AML-193 (cell line): ENCODE data around the gene SPATA46.

Source experiments
- DNase-seq, 2 experiments: peaks; one replicate each; lab custom pipeline; 2025; lab: John Stamatoyannopoulos, UW

SPATA46 gene

DNA sequence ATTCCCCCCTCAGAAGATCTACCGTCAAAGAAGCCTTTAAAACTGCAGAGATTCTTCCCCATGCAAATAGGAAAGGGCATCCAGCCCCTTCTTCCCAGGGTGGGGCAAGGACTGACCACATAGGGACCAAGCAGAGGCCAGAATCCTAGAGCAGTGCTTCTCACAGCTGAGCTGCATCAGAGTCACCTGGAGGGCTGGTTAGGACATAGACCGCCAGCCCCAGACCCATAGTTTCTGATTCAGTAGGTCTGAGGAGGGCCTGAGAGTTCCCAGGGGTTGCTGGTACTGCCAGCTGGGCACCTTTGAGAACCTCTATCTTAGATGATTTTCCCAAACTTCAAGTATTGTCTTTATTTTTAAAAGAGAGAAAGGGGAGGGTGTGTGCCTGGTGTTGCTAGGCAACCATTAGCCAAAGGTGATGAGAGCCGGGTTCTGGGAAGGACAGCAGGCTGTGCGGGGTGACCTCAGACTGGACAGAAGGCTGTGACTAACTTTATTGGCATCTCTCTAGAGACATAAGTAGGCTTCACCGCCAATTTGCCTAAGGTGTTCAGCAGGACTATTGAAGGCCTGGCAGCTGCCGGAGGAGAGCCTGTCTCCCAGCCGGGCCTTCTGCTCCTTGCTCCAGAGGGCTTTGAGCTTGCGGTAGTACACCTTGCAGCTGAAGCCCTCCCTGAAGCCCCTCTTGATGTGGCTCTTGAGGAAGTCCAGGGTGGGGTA lies 3.0 kb downstream of the SPATA46 start:
- DNase-seq: no peak

DNA sequence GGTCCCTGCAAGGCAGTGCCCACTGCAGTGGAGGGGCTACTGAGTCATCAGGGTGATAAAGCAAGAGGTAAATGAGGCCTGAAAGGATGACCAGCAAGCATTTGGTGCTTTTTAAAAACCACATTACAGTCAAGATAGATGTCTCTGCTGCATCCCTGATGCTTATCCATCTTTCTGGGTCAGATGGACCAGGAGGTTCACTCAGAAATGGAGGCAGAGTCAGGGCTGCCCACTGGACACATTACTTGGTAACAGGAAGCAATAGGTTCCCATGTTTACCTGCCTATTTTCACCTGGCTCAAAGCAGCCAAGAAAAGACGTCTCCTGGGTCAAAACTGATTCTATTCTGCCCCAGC lies 3.6 kb downstream of the SPATA46 start:
- DNase-seq: no peak

DNA sequence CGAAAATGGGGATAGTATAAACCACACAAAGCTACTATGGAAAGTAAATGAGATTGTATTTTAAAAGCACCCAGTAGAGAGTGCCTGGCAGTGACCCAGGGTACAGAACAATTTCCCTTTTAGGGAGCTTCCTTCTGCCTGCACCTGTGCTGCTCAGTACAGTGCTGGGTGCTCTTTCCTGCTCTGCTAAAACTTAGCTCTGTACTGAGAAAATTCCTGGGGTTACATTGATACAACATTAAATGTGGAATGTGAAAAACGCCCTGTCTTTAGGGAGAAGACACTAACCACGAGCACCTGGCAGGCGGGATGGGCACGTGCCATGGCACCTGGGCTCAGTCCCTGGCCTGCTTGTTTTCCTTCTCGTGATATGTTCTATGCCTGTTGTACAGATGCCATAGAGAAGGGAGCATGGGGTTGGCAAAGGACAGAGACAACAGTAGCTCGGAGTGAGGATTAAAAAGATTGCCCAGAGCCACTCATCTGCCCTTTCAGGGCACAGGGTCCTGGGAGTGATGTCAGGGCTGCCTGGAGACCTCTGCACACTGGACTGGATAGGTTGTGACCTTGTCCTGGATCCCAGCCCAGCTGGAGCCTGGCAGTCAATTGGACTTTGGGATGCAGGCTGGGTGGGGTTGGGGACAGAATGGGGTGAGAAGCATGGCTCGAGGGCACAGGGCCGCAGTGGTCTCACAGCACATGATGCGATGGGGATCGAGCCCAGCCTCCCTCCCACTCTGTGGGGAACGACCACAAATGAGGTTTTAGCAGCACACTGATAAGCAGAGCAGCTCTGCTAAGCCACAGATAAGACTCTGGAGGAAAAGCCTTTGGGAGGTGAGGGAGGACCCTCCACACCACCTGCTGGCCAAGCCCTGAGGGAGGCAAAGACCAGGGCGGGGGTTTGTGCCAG lies 4.2 kb downstream of the SPATA46 start:
- DNase-seq: no peak

DNA sequence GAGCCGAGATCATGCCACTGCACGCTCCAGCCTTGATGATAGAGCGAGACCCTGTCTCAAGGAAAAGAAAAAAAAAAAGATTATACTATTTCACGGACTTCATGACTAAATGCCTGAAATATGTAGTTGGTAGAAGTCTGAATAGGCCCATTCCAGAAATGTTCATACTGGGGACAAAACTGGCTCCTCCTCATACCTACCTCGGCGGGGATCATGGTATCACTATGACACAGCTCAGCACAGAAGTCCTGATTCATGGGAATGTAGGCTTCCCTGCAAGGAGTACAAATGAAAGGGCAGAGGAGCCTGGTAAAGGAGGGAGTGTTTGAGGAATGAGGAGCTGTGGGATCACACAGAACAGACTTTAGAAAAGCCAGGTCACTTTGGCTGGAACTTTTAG lies 5.0 kb downstream of the SPATA46 start:
- no peak for DNase-seq

DNA sequence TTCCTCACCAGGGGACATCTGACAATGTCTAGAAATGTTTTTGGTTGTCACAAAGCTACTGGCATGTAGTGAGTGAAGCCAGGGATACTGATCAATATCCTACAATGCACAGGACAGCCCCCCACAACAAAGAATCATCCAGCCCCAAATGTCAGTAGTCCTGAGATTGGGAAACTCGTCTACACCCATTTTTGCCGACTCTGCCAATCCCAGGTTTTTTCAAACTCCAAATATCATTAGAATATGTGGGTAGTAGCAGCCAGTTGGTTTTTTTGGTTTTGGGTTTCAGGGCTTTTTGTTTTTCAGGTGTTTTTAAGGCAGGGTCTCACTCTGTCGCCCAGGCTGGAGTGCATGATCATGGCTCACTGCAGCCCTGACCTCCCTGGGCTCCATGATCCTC lies 5.9 kb downstream of the SPATA46 start:
- no peak for DNase-seq

DNA sequence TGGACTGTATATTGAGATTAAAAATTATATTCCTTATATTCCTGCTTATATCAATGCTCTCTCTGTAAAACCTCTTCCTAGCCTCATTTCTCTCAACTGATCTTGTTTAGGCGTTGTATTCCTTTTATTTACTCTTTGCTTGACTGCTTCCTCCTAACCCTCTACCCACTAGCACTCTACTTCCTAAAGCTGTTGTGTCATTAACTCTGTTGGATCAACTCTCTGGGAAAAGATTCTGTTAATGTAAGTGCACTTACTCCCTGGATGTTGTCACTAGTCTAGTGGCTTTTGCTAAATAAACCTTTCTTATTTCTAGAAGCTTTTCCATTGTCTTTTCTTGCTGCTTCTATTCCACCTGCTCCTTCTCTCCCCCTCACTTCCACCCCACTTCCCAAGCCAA lies 6.5 kb downstream of the SPATA46 start:
- DNase-seq: no peak

DNA sequence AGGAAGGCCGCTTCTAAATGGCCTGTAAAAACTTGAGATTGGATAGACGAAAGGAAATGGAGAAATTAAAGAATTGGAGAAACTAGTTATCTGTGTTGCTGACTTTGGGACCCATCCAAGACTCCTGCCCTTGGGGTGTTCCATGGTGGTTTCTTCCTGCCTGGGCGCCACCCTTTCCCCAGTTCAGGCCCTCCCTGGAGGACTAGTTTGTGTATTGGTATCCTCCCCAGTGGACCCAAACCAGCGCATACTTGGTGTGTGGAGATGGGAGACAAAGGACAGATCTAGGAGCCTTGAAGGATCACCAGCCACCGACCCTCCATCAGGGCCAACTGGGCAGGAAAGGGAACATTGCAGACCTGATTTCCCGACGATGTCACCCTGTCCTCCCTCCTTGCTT lies 7.1 kb downstream of the SPATA46 start:
- no peak for DNase-seq

DNA sequence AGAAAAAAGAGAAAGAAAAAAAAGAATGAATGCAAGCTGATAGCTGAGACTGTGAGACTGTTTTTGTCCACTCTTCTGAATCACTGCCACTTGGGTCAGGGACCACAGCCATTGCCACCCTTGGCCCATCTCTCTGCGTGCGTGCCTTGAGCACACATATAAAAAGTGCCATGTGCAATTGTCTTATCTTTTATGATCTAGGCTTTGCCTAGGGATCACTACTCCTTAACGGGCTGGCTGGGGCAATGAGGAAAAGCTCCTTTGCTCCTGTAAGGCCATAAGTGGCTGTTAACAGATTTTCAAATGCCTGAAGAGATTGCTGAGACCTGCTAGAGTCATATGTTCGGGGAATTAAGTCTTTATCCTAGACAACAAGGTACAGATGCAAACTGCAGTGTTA lies 8.2 kb downstream of the SPATA46 start:
- DNase-seq: no peak

DNA sequence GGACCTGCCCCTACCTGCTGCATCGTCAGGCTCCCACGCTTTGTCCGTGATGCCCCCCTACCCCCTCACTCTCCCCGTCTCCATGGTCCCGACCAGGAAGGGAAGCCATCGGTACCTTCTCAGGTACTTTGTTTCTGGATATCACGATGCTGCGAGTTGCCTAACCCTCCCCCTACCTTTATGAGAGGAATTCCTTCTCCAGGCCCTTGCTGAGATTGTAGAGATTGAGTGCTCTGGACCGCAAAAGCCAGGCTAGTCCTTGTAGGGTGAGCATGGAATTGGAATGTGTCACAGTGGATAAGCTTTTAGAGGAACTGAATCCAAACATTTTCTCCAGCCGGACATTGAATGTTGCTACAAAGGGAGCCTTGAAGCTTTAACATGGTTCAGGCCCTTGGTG lies 8.9 kb downstream of the SPATA46 start:
- no peak for DNase-seq

DNA sequence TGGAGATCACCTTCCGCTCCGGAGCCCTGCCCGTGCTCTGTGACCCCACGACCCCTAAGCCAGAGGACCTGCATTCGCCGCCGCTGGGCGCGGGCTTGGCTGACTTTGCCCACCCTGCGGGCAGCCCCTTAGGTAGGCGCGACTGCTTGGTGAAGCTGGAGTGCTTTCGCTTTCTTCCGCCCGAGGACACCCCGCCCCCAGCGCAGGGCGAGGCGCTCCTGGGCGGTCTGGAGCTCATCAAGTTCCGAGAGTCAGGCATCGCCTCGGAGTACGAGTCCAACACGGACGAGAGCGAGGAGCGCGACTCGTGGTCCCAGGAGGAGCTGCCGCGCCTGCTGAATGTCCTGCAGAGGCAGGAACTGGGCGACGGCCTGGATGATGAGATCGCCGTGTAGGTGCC lies 9.6 kb downstream of the SPATA46 start:
- no peak for DNase-seq

DNA sequence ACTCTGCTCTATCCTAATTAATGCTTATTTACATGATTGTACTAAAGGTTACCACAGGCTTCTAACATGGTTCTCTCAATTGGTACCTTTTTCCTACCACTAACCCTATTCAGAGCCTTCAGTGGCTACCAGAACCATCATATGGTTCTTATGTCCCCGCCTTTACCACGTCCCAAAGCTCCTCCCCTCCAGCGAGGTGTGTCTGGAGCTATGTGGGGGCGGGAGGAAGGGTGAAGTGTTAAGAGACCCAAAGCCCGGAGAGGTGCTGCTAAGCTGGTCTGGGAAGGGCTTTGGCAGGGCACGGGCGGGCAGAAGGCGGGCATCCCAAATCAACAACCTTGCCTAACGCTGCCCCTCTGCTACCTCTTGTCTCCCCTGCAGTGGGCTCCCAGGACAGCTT lies 10.0 kb downstream of the SPATA46 start:
- DNase-seq: no peak

DNA sequence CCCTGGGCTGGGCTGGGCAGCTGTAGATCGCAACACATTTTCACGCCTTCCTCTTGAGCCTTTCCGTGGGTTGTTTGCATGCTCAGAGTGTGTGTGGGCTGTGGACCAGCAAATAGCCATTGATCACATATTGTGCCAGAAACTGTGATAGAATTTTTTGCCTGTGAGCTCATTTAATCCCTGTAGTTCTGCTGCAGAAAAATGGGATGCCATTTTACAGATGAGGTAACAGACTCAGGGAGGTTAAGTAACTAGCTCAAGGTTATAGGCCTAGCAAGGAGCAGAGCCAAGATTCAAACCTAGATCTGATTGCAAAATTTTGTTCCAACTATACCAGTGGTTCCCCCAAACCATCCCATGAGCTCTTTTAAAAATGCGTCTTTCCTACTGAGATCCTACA lies 10.5 kb downstream of the SPATA46 start:
- DNase-seq: no peak

DNA sequence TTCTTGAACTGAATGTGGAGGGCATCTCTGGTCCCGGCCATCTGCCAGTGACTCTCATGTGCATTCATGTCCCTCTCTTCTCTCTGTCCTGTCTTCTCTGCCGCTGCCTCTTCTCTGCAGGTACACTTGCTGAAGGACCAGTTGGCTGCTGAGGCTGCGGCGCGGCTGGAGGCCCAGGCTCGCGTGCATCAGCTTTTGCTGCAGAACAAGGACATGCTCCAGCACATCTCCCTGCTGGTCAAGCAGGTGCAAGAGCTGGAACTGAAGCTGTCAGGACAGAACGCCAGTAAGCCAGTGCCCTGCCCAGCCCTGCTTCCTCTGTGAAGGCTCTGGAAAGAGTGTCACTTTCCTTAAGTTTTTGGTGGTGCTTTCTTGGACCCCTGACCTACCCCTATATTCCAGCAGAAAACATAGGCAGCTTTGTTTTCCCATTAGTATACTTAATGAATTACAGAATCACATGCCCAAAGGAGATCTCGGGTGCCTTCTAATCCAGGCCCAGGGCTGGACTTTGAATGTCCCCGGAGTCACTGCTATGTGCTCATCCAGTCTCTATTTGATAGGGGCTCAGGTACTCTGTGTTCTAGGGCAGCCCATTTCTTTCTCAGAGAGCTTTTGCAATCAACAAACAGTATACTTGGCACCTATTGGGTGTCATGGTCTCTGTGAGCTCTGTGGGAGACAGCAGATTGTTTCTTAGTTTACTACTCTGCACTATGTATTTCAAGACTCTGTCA lies 11.2 kb downstream of the SPATA46 start:
- DNase-seq: no peak

DNA sequence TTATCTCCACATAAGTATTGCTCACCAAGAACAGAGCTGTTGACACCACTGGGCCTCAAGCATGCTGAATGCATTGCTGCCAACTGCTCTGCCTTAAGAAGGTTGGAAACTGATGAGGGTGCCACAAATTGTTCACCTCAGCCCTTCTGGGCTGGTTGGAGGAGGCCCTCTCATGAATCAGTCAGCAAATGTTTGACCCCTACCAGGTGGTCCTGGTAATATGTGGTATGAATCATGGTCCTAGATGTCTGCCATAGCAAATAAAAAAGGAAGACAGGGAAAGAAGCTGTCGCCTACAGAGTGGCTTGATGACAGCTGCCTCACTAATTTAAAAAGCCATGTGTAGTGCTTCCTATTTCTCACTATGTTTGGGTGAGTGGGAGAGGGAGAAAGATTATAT lies 12.2 kb downstream of the SPATA46 start:
- DNase-seq: no peak

DNA sequence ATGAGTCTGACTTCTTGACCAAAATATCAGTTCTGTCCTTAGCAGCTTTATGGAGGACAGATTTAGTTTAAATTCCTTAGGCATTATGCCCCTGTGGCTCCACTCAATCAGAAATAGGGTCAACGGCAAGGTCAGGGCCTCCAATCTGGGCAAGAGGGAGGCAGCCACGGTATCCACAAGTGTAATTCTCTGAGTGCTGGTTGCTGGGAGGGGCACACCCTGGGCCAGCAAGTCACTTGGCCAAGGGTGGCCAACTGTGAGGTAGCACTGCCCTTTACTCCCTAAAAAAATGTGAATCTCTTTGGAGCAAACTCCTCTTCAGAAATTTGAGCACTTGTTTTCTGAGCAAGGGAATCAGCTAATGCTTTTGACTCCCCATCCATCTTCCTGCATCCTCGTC lies 12.8 kb downstream of the SPATA46 start:
- no peak for DNase-seq

DNA sequence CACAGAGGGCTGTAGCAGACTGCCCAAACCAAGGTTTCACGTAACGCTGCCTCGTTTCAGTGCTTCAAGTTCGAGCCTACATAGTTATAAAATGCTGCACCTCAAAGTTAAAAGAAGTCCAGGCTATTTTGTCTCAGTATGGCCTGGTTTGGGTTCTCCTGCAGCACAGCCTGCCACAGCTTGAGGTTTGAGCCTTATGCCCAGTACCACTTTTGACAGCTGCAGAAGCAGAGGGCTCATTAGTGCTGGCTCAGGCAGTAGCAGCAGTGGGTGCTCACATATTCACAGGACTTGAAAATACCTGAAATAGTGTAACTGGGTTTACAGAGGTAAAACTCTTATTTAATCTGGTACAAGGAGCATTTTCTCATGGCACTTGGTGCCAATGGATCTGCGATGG lies 15.3 kb downstream of the SPATA46 start:
- DNase-seq: no peak

DNA sequence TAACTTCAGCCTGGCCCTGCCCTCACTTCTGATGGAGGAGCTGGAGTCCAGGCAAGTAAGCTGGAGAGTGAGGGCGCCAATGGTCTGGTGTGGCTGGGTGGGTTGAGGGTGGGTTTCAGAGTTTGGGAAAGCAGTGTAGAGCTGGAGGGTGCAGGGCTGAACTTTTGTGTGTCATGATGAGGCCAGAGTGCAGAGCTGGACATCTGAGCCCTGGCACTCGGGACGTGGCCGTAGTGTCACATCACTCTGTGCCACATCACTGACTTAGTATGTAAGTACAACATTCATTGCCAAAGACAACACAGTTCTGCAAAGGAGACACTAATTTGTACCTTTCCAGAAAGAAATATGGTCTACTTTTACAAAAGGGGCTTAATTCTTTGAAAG lies 15.8 kb downstream of the SPATA46 start:
- DNase-seq: no peak

DNA sequence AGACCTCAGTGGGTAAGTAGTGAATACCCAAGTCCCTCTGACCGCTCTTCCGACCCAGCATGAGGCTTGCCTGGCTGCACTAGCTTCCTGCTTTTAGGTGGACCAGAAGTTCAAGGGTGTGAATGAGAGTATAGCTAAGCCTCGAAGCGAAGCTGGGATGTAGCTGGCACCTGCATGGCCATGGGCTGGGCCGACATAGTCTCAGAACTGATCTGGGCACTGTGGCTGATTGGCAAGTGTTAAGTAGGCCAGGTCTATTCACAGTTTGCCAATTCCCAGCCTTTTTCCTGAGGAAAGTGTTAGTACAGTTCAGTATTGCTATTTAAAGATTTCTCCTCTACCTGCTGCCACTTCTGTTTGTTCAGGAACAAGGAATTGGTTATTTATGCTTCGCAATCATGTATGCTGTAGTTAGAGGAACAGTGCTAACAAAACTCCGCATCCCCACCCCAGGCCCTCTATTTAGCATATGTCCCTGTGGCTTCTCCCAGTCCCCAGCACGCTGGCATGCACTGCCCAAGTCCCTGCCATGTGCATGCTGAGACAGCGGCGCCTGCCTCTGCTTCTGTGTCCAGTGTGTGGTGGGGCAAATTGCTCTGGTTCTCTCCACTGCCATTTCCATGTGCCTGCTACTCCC lies 16.3 kb downstream of the SPATA46 start:
- no peak for DNase-seq

DNA sequence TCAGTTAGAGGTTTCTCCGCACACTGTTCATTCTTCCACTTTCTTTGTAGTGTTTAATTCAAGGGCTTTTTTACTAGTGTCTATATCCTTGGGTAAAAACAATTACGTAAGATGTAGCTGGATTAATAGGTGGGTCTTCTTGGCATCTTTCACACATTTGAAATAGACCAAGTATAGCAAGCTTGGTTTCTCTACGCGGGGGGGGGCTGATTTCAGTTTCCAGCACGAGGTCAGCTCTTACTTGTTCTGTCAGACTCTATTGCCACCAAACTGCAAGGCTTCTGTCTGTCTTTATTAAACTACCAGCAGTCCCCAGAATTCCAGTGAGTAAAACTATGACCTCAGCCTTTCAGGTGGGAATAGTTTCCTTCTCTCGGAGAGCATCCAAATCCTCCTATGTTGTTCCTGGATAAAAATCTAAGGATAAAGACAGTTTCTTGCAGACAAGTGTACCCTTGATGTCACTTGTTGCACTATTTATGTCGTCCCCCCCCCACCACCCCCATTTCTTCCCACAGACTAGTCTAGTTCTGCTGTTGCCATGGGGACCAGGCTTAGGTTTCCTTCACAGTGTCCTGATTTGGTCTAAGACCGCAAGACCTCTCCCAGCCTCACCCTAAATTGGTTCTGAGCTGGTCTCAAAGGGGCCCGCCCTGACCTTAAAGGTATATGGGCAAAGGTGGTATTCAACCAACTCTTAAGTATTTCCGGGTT lies 17.0 kb downstream of the SPATA46 start:
- DNase-seq: no peak

DNA sequence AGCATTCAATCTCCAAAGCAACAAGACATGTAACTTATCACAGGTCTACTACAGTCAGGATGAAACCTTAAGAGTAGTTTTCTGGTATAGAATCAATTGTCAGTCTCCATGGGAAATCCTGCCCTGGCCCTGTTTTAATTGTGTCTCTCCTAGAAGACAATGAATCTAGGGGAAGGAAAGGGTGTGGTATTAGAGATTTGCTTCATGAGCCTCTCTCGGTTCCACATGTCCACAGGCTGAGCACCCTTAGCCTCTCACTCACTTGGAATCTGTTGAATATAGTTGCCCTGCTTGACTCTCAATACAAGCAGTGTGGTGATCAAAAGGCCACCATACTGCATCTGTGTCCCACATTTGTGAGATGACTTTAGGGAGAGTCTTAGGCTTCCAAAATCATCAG lies 17.7 kb downstream of the SPATA46 start:
- DNase-seq: no peak

DNA sequence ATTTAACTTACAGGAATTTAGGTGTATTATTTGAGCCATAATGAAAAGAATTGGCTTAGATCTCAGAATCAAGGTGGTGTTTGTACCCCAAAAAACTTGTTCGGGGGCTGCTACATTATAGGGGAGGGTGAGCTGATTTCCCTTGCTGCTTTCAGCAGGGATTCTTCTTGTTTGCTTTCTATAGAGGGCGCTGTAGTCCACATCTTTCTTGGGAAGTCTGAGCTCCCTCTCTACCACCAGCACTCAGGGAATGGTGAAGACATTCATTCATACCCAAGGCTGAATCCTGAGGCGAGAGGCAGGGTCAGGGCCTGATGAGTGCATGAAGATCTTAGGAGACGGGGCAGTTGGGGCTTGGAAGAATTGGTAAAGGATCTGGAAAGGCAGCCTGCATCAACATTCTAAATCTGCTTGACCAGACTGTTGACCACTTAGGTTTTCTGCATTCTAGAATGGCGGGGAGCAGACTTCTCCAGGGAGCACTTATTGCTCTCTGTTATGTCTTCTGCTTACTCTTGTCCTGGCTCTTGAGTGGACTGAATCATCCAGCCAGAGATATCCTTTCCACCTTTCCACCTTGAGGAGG lies 18.9 kb downstream of the SPATA46 start:
- peak; percentile 8 to 50 for DNase-seq
